ENCODE results near the gene E2F7. TPM values are rescaled to one million over a fixed set of nuclear protein-coding genes. Genes with fewer than 3 reads are reported as not detected.
"Not testable (repeated sequence)": the region's sequence is repeated elsewhere in the genome, so short reads cannot be mapped to it uniquely, and the experiment has no call there.

E2F7 gene
- total RNA-seq, 1 donor from 2014 or later = 17.7 TPM

- Mint-ChIP-seq H3K27me3 (ENCODE audit: low read depth) (no peaks in the 10 kb centered on the region), H3K27ac (no peak overlapping the region), H3K9me3 (no peaks in the 10 kb centered on the region), H3K36me3 (ENCODE audit: low read depth) (no peaks in the 10 kb centered on the region), H3K4me1 (ENCODE audit: low read depth) (no peaks in the 10 kb centered on the region), H3K4me3 (ENCODE audit: low read depth) (no peak overlapping the region)
- intact Hi-C loops (cut with micrococcal nuclease) = no loop called here
- no peak for DNase-seq (ENCODE audit: low spot score)
Observed at GRCh38 chr12:77087427-77087826, 22.1 kb upstream of the E2F7 start.

- Mint-ChIP-seq H3K9me3 (no peaks in the 10 kb centered on the region), H3K4me1 (ENCODE audit: low read depth) (no peaks in the 10 kb centered on the region), H3K27ac (no peak overlapping the region), H3K27me3 (ENCODE audit: low read depth) (peaks cover 2% of the 10 kb centered on the region), H3K36me3 (ENCODE audit: low read depth) (no peaks in the 10 kb centered on the region), H3K4me3 (ENCODE audit: low read depth) (no peak overlapping the region)
- no peak for DNase-seq (ENCODE audit: low spot score)
- intact Hi-C loops (cut with micrococcal nuclease) = no loop called here
Observed at GRCh38 chr12:77082021-77082420, 16.7 kb upstream of the E2F7 start.

- Mint-ChIP-seq H3K27ac (no peak overlapping the region), H3K4me3 (ENCODE audit: low read depth) (no peak overlapping the region), H3K27me3 (ENCODE audit: low read depth) (peaks cover 9% of the 10 kb centered on the region), H3K36me3 (ENCODE audit: low read depth) (no peaks in the 10 kb centered on the region), H3K4me1 (ENCODE audit: low read depth) (no peaks in the 10 kb centered on the region), H3K9me3 (no peaks in the 10 kb centered on the region)
- intact Hi-C loops (cut with micrococcal nuclease) = no loop called here
- DNase-seq (ENCODE audit: low spot score) = no peak
Observed at GRCh38 chr12:77079631-77080030, 14.3 kb upstream of the E2F7 start.

- H3K4me1 Mint-ChIP-seq (ENCODE audit: low read depth) = no peaks in the 10 kb centered on the region
- DNase-seq (ENCODE audit: low spot score) = no peak
- intact Hi-C loops (cut with micrococcal nuclease) = no loop called here
- no peaks in the 10 kb centered on the region for H3K36me3 Mint-ChIP-seq (ENCODE audit: low read depth)
- H3K9me3 Mint-ChIP-seq = no peaks in the 10 kb centered on the region
- no peak overlapping the region for H3K4me3 Mint-ChIP-seq (ENCODE audit: low read depth)
- no peak overlapping the region for H3K27ac Mint-ChIP-seq
- H3K27me3 Mint-ChIP-seq (ENCODE audit: low read depth) = peaks cover 9% of the 10 kb centered on the region
Observed at GRCh38 chr12:77078231-77078630, 12.9 kb upstream of the E2F7 start.

GRCh38 chr12:77076886-77077285 is 11.5 kb upstream of the E2F7 start:
- intact Hi-C loops (cut with micrococcal nuclease) = no loop called here
- peaks cover 9% of the 10 kb centered on the region for H3K27me3 Mint-ChIP-seq (ENCODE audit: low read depth)
- no peaks in the 10 kb centered on the region for H3K9me3 Mint-ChIP-seq
- no peak for DNase-seq (ENCODE audit: low spot score)
- no peaks in the 10 kb centered on the region for H3K4me1 Mint-ChIP-seq (ENCODE audit: low read depth)
- no peak overlapping the region for H3K27ac Mint-ChIP-seq
- H3K36me3 Mint-ChIP-seq (ENCODE audit: low read depth) = no peaks in the 10 kb centered on the region
- H3K4me3 Mint-ChIP-seq (ENCODE audit: low read depth) = no peak overlapping the region

GRCh38 chr12:77073894-77074293 is 8.5 kb upstream of the E2F7 start:
- H3K4me3 Mint-ChIP-seq (ENCODE audit: low read depth); H3K9me3 Mint-ChIP-seq; DNase-seq (ENCODE audit: low spot score); H3K36me3 Mint-ChIP-seq (ENCODE audit: low read depth); H3K27ac Mint-ChIP-seq; intact Hi-C loops (cut with micrococcal nuclease); H3K4me1 Mint-ChIP-seq (ENCODE audit: low read depth): not testable (repeated sequence)
- peaks cover 16% of the 10 kb centered on the region for H3K27me3 Mint-ChIP-seq (ENCODE audit: low read depth)

DNA sequence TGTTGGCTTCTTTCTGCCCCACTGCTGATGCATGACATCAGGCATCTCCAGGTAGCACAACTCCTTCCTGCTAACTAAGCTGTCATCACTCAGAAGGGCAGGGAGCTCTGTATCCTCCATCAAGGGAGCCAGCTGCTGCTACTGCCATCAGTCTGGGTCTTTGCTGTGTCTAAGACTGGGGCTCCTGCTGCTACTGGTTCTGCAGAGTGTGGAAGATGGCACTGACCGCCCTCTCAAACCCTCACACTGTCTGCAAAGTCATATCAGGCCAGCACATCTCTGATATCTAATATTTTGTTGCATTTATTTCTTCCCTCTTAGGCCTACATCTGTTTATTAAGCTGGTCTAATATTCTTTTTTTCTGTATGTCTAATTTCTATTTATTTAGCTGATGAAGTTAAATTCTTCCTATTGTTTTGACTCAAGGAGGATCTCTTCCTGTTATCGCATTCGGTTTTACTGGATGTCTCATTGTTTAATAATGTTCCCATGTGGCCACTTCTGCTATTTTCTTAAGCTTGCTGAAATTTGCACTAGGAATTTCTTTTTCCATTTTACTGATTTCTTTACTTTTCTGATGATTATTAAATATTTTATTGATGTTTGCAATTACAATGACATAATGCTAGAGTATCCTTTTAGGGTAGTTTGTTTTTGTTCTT is 7.6 kb upstream of the E2F7 start:
- no peaks in the 10 kb centered on the region for H3K36me3 Mint-ChIP-seq (ENCODE audit: low read depth)
- DNase-seq (ENCODE audit: low spot score) = no peak
- H3K27me3 Mint-ChIP-seq (ENCODE audit: low read depth) = peaks cover 18% of the 10 kb centered on the region
- no peaks in the 10 kb centered on the region for H3K4me1 Mint-ChIP-seq (ENCODE audit: low read depth)
- H3K27ac Mint-ChIP-seq = no peak overlapping the region
- no peak overlapping the region for H3K4me3 Mint-ChIP-seq (ENCODE audit: low read depth)
- H3K9me3 Mint-ChIP-seq = no peaks in the 10 kb centered on the region
- intact Hi-C loops (cut with micrococcal nuclease) = no loop called here

GRCh38 chr12:77070800-77071449 is 5.6 kb upstream of the E2F7 start:
- H3K4me3 Mint-ChIP-seq (ENCODE audit: low read depth) = no peak overlapping the region
- intact Hi-C loops (cut with micrococcal nuclease) = no loop called here
- peaks cover 3% of the 10 kb centered on the region for H3K4me1 Mint-ChIP-seq (ENCODE audit: low read depth)
- no peak overlapping the region for H3K27ac Mint-ChIP-seq
- no peak for DNase-seq (ENCODE audit: low spot score)
- no peaks in the 10 kb centered on the region for H3K36me3 Mint-ChIP-seq (ENCODE audit: low read depth)
- no peaks in the 10 kb centered on the region for H3K9me3 Mint-ChIP-seq
- H3K27me3 Mint-ChIP-seq (ENCODE audit: low read depth) = peaks cover 17% of the 10 kb centered on the region

GRCh38 chr12:77070382-77070781 is 5.0 kb upstream of the E2F7 start:
- no peaks in the 10 kb centered on the region for H3K36me3 Mint-ChIP-seq (ENCODE audit: low read depth)
- H3K9me3 Mint-ChIP-seq = no peaks in the 10 kb centered on the region
- no peak for DNase-seq (ENCODE audit: low spot score)
- intact Hi-C loops (cut with micrococcal nuclease) = no loop called here
- no peak overlapping the region for H3K4me3 Mint-ChIP-seq (ENCODE audit: low read depth)
- peaks cover 4% of the 10 kb centered on the region for H3K4me1 Mint-ChIP-seq (ENCODE audit: low read depth)
- no peak overlapping the region for H3K27ac Mint-ChIP-seq
- peaks cover 14% of the 10 kb centered on the region for H3K27me3 Mint-ChIP-seq (ENCODE audit: low read depth)

DNA sequence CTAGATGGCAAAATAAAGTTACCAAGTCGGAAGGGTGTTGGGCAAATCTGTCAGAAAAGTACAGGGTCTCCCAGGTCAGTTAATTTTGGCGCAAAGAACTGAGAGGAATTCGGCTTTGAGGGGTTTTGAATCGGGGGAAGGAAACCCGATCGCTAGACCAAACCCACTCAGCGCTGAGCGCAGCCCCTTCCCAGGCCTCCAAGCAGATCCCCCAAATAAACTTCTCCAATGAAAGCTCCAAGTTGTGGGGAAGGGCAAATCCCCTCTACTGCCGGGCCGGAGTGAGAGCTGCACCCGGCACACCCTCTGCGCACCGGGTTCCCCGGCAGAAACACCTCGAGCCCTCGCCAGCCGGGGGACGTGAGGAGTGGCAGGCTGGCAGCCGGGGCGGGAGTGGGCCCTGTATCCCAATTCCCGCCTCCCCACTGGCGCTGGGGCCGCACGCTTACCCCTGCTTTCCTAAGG is 441 bp downstream of the E2F7 start:
- H3K4me3 Mint-ChIP-seq (ENCODE audit: low read depth) = peak overlapping the region; percentile 88
- H3K27ac Mint-ChIP-seq = peak overlapping the region; percentile 39
- H3K27me3 Mint-ChIP-seq (ENCODE audit: low read depth) = peaks cover 8% of the 10 kb centered on the region
- H3K36me3 Mint-ChIP-seq (ENCODE audit: low read depth) = peaks cover 35% of the 10 kb centered on the region
- intact Hi-C loops (cut with micrococcal nuclease) = loop anchor here (5.0 kb wide), 1 partner anchor 303 kb away; the partner anchor contains the start of gene ZDHHC17
- peaks cover 36% of the 10 kb centered on the region for H3K4me1 Mint-ChIP-seq (ENCODE audit: low read depth)
- no peak for DNase-seq (ENCODE audit: low spot score)
- no peaks in the 10 kb centered on the region for H3K9me3 Mint-ChIP-seq

- intact Hi-C loops (cut with micrococcal nuclease) = no loop called here
- no peak for DNase-seq (ENCODE audit: low spot score)
- Mint-ChIP-seq H3K4me1 (ENCODE audit: low read depth) (peaks cover 38% of the 10 kb centered on the region), H3K36me3 (ENCODE audit: low read depth) (peaks cover 47% of the 10 kb centered on the region), H3K4me3 (ENCODE audit: low read depth) (no peak overlapping the region), H3K27me3 (ENCODE audit: low read depth) (no peaks in the 10 kb centered on the region), H3K27ac (no peak overlapping the region), H3K9me3 (no peaks in the 10 kb centered on the region)
Observed at GRCh38 chr12:77062846-77063461, 2.4 kb downstream of the E2F7 start.

GRCh38 chr12:77062396-77062795 is 3.0 kb downstream of the E2F7 start:
- peaks cover 38% of the 10 kb centered on the region for H3K4me1 Mint-ChIP-seq (ENCODE audit: low read depth)
- intact Hi-C loops (cut with micrococcal nuclease) = no loop called here
- H3K36me3 Mint-ChIP-seq (ENCODE audit: low read depth) = peaks cover 52% of the 10 kb centered on the region
- no peaks in the 10 kb centered on the region for H3K9me3 Mint-ChIP-seq
- no peak overlapping the region for H3K4me3 Mint-ChIP-seq (ENCODE audit: low read depth)
- no peak overlapping the region for H3K27ac Mint-ChIP-seq
- DNase-seq (ENCODE audit: low spot score) = no peak
- no peaks in the 10 kb centered on the region for H3K27me3 Mint-ChIP-seq (ENCODE audit: low read depth)

DNA sequence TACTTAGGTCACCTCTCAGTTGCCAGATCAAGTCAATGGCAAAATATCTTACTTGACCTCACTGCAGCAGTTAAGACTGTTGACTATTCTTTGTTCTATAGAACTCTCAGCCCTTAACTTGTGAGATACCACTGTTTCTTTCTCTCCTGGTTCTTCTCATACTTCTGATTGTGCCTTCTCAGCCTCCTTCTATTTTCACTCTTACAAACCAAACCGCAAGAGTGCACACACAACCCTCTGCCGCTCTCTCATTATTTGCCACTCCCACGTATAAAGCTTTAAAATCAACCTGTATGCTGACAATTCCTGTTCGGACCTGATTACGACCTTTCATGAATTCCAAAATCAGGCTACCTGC is 4.5 kb downstream of the E2F7 start:
- intact Hi-C loops (cut with micrococcal nuclease) = no loop called here
- no peaks in the 10 kb centered on the region for H3K27me3 Mint-ChIP-seq (ENCODE audit: low read depth)

More for the DNA sequence above, 4.5 kb downstream of the E2F7 start:
- H3K4me3 Mint-ChIP-seq (ENCODE audit: low read depth) = no peak overlapping the region
- peaks cover 59% of the 10 kb centered on the region for H3K36me3 Mint-ChIP-seq (ENCODE audit: low read depth)
- no peaks in the 10 kb centered on the region for H3K9me3 Mint-ChIP-seq
- DNase-seq (ENCODE audit: low spot score) = no peak
- peaks cover 34% of the 10 kb centered on the region for H3K4me1 Mint-ChIP-seq (ENCODE audit: low read depth)
- no peak overlapping the region for H3K27ac Mint-ChIP-seq
